Fibroblast of skin of right quadriceps (primary cell): Measurements from ENCODE around the gene CPA5.
A peak's percentile ranks its signal among the peaks of the same experiment; 100 is the strongest.

Source experiments
- DNase-seq: peaks from one replicate; pipeline ENCODE4 v3.0.0-alpha.2; 2013

CPA5 gene

GRCh38 chr7:130398526-130399090 is 54.0 kb downstream of the CPA5 start:
- DNase-seq = no peak

- DNase-seq = peak; percentile 92
Measured at GRCh38 chr7:130400120-130400572, 55.5 kb downstream of the CPA5 start.

GRCh38 chr7:130401101-130401500 is 56.5 kb downstream of the CPA5 start:
- DNase-seq = no peak

GRCh38 chr7:130401578-130401977 is 57.0 kb downstream of the CPA5 start:
- DNase-seq = no peak

- DNase-seq = no peak
Measured at GRCh38 chr7:130405003-130405402, 60.4 kb downstream of the CPA5 start.

- DNase-seq = peak; percentile 42
Measured at GRCh38 chr7:130409067-130409711, 64.6 kb downstream of the CPA5 start.

- DNase-seq = no peak
Measured at GRCh38 chr7:130409712-130410072, 65.1 kb downstream of the CPA5 start.

- DNase-seq = no peak
Measured at GRCh38 chr7:130410868-130411541, 66.4 kb downstream of the CPA5 start.

- no peak for DNase-seq
Measured at GRCh38 chr7:130413201-130413600, 68.6 kb downstream of the CPA5 start.

- no peak for DNase-seq
Measured at GRCh38 chr7:130415006-130415405, 70.4 kb downstream of the CPA5 start.

- DNase-seq = no peak
Measured at GRCh38 chr7:130417213-130417612, 72.6 kb downstream of the CPA5 start.

- no peak for DNase-seq
Measured at GRCh38 chr7:130418306-130418705, 73.7 kb downstream of the CPA5 start.
